Measurements from ENCODE around the gene CTIF. TPM values are rescaled to one million over a fixed set of nuclear protein-coding genes. Genes with fewer than 3 reads are reported as not detected.

Gene CTIF
- total RNA-seq, 2 experiments from 2014 or later = 0.06 to 0.38 TPM

DNA sequence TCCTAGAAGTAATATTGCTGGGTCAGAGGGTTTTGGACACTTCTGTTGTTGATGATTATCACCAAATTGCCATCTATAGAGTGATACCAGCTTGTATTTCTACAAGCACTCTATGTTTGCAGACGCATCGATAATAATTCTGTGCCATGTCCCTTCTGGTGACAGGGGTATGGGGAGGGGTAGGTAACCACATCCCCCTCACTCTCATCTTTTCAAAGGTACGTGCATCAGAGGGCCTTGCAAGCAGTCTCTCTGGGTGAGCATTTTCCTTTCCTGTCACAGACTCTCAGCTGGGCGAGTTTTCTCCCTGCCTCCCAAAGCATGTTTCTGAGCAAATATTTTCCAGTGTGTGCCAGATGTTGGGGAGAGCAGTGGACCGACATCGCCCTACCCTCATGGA is 314.0 kb downstream of the CTIF start:
- POLR2A ChIA-PET = no interaction called here
- CTCF ChIA-PET (ENCODE audit: unreplicated experiment) = no interaction called here

DNA sequence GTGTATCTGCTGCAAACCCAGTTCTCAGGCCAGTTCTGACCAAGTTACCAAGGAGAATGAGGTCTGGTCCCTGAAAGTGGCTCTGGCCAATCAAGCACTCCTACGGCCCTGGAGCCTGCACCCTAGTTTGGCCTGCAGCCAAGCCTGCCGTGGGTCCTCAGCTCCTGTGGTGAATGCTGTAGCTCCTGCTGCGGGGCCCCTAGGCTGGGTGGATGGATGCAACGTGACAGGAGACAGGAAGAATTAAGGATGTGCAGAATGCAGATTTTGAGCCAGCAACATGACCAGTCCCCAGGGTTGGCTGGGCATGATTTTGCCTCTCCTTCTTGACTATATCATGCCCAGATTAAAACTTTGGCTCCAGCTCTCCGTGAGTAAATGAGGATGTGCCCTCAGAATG is 314.8 kb downstream of the CTIF start:
- CTCF ChIA-PET (ENCODE audit: unreplicated experiment) = no interaction called here

More for the DNA sequence above, 314.0 kb downstream of the CTIF start:
- BruUV-seq (replicated peaks) = no TSS peak
- H3K79me2 ChIP-seq (ENCODE audit: insufficient read depth, low read depth, low read length) = no peaks in the 10 kb centered on the region
- TF ChIP-seq, protein P1, sequence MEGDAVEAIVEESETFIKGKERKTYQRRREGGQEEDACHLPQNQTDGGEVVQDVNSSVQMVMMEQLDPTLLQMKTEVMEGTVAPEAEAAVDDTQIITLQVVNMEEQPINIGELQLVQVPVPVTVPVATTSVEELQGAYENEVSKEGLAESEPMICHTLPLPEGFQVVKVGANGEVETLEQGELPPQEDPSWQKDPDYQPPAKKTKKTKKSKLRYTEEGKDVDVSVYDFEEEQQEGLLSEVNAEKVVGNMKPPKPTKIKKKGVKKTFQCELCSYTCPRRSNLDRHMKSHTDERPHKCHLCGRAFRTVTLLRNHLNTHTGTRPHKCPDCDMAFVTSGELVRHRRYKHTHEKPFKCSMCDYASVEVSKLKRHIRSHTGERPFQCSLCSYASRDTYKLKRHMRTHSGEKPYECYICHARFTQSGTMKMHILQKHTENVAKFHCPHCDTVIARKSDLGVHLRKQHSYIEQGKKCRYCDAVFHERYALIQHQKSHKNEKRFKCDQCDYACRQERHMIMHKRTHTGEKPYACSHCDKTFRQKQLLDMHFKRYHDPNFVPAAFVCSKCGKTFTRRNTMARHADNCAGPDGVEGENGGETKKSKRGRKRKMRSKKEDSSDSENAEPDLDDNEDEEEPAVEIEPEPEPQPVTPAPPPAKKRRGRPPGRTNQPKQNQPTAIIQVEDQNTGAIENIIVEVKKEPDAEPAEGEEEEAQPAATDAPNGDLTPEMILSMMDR (conservative IDR thresholded peaks at IDR 0.05; ENCODE audit: low read length) = no peak
- no peak for TF ChIP-seq EZH2phosphoT487 (IDR thresholded peaks at IDR 0.05; ENCODE audit: borderline replicate concordance, low read depth, low read length)
- no peak overlapping the region for H2AFZ ChIP-seq (ENCODE audit: low read length)
- no peaks in the 10 kb centered on the region for H3K4me1 ChIP-seq (ENCODE audit: insufficient read depth, low read length, poor library complexity, severe bottlenecking)
- no peaks in the 10 kb centered on the region for H3K36me3 ChIP-seq (ENCODE audit: insufficient read depth, low read length)
- no peak overlapping the region for H3K4me2 ChIP-seq (ENCODE audit: low read length)
- no peak for DNase-seq (ENCODE audit: low spot score)
- no peaks in the 10 kb centered on the region for H3K9me2 ChIP-seq (ENCODE audit: insufficient read depth, low read length)
- no peaks in the 10 kb centered on the region for H4K20me1 ChIP-seq (ENCODE audit: insufficient read depth, low read length)
- H3K9me3 ChIP-seq (ENCODE audit: low read length) = no peaks in the 10 kb centered on the region
- no peak overlapping the region for H3K4me3 ChIP-seq (ENCODE audit: low read depth, low read length, poor library complexity, severe bottlenecking)
- intact Hi-C loops (cut with micrococcal nuclease; ENCODE audit: unreplicated experiment) = no loop called here
- H3K27ac ChIP-seq (ENCODE audit: low read depth, low read length, poor library complexity, severe bottlenecking) = no peak overlapping the region

DNA sequence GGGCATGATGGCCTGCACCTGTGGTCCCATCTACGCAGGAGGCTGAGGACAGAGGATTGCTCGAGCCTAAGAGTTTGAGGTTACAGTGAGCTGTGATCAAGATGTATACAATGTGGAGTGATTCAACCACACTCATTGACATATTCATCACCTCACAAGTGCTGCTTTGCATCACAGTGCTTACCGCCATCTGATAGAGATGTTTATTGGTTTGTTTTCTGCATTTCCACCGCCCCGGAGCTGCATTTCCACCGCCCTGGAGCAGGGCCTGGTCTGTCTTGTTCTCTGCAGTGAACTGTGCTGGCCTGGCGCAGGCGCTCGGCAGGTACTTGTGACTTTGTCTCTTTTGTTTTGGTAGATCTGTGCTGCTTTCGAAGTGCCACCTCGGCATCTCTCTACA is 315.9 kb downstream of the CTIF start:
- DNase-seq (ENCODE audit: low spot score) = no peak
- no TSS peak for BruUV-seq (replicated peaks)
- CTCF ChIA-PET (ENCODE audit: unreplicated experiment) = no interaction called here
- H3K27ac ChIP-seq (ENCODE audit: low read depth, low read length, poor library complexity, severe bottlenecking) = no peak overlapping the region
- no peak overlapping the region for H3K4me3 ChIP-seq (ENCODE audit: low read depth, low read length, poor library complexity, severe bottlenecking)
- TF ChIP-seq EZH2phosphoT487 (IDR thresholded peaks at IDR 0.05; ENCODE audit: borderline replicate concordance, low read depth, low read length) = no peak
- TF ChIP-seq, protein P1 (conservative IDR thresholded peaks at IDR 0.05; ENCODE audit: low read length) = no peak
- no peaks in the 10 kb centered on the region for H3K9me3 ChIP-seq (ENCODE audit: low read length)
- H3K4me2 ChIP-seq (ENCODE audit: low read length) = no peak overlapping the region
- no peaks in the 10 kb centered on the region for H4K20me1 ChIP-seq (ENCODE audit: insufficient read depth, low read length)
- H3K4me1 ChIP-seq (ENCODE audit: insufficient read depth, low read length, poor library complexity, severe bottlenecking) = no peaks in the 10 kb centered on the region
- intact Hi-C loops (cut with micrococcal nuclease; ENCODE audit: unreplicated experiment) = no loop called here
- no peaks in the 10 kb centered on the region for H3K36me3 ChIP-seq (ENCODE audit: insufficient read depth, low read length)
- H2AFZ ChIP-seq (ENCODE audit: low read length) = no peak overlapping the region
- no peaks in the 10 kb centered on the region for H3K79me2 ChIP-seq (ENCODE audit: insufficient read depth, low read depth, low read length)
- POLR2A ChIA-PET = no interaction called here
- H3K9me2 ChIP-seq (ENCODE audit: insufficient read depth, low read length) = no peaks in the 10 kb centered on the region

More for the DNA sequence above, 314.8 kb downstream of the CTIF start:
- Histone ChIP-seq H3K4me3 (ENCODE audit: low read depth, low read length, poor library complexity, severe bottlenecking) (no peak overlapping the region), H3K36me3 (ENCODE audit: insufficient read depth, low read length) (no peaks in the 10 kb centered on the region), H3K9me2 (ENCODE audit: insufficient read depth, low read length) (no peaks in the 10 kb centered on the region), H3K79me2 (ENCODE audit: insufficient read depth, low read depth, low read length) (no peaks in the 10 kb centered on the region), H3K27ac (ENCODE audit: low read depth, low read length, poor library complexity, severe bottlenecking) (no peak overlapping the region), H4K20me1 (ENCODE audit: insufficient read depth, low read length) (no peaks in the 10 kb centered on the region), H2AFZ (ENCODE audit: low read length) (no peak overlapping the region), H3K9me3 (ENCODE audit: low read length) (no peaks in the 10 kb centered on the region), H3K4me1 (ENCODE audit: insufficient read depth, low read length, poor library complexity, severe bottlenecking) (no peaks in the 10 kb centered on the region), H3K4me2 (ENCODE audit: low read length) (no peak overlapping the region)
- POLR2A ChIA-PET = interaction anchor here (0.6 kb wide), 1 partner anchor 147 kb away, joined by 3 read pairs; no protein-coding TSS in a partner anchor
- intact Hi-C loops (cut with micrococcal nuclease; ENCODE audit: unreplicated experiment) = no loop called here
- BruUV-seq (replicated peaks) = no TSS peak
- DNase-seq (ENCODE audit: low spot score) = no peak
- TF ChIP-seq, protein P1 (conservative IDR thresholded peaks at IDR 0.05; ENCODE audit: low read length) = no peak

Data from OCI-LY7 (cell line).